AG04449 (cell line): Measurements from ENCODE around the gene PTPRT.

ENCODE experiments used
- CTCF ChIA-PET: fragments of 350-600 bp; formaldehyde crosslinking; extraction: SDS; loops from one replicate; lab custom pipeline; 2021; ENCODE audit warnings: antibody characterized with exemption; lab: Yijun Ruan, JAX
- POLR2A ChIA-PET: fragments of 400-600, 350-600 bp; formaldehyde crosslinking; extraction: SDS; loops from one replicate; lab custom pipeline; 2020; ENCODE audit warnings: antibody characterized with exemption, inconsistent platforms; lab: Yijun Ruan, JAX
- DNase-seq: peaks from one replicate; pipeline ENCODE4 v3.0.0-alpha.2; 2010; ENCODE audit warnings: low read depth, low spot score
- H3K4me3 ChIP-seq: 2 replicates; pipeline ENCODE4 v1.5.1; 2011; ENCODE audit warnings: low read depth, mild to moderate bottlenecking, control low read depth, low read length
- TF ChIP-seq, protein P1 (sequence below): IDR thresholded peaks from one replicate; pipeline ENCODE4 v1.5.1; 2011; ENCODE audit warnings: mild to moderate bottlenecking, moderate library complexity, low read length, control low read depth, inconsistent platforms; ENCODE audit not compliant: insufficient read depth; ENCODE audit errors: missing control alignments

The PTPRT gene

DNA sequence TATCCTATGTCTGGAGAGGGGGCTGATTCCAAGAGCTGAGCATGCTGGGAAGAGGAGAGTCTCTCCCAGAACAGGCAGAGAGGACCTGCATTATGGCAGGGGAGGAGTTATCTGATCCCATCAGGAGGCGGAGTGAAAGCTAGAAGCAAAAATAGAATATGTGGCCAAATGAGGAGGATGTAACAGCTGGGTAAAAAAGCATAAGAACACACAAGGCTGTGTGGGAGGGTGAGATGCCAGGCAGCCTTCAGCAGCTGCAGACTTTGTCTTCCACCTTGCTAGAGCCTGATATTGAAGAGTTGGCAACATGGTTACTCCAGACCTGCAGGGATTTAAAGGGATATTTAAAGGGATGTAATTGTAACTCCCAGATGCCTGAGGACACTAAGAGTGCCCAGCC is 167.1 kb downstream of the PTPRT start:
- POLR2A ChIA-PET, result no interaction called here
- TF ChIP-seq, protein P1, sequence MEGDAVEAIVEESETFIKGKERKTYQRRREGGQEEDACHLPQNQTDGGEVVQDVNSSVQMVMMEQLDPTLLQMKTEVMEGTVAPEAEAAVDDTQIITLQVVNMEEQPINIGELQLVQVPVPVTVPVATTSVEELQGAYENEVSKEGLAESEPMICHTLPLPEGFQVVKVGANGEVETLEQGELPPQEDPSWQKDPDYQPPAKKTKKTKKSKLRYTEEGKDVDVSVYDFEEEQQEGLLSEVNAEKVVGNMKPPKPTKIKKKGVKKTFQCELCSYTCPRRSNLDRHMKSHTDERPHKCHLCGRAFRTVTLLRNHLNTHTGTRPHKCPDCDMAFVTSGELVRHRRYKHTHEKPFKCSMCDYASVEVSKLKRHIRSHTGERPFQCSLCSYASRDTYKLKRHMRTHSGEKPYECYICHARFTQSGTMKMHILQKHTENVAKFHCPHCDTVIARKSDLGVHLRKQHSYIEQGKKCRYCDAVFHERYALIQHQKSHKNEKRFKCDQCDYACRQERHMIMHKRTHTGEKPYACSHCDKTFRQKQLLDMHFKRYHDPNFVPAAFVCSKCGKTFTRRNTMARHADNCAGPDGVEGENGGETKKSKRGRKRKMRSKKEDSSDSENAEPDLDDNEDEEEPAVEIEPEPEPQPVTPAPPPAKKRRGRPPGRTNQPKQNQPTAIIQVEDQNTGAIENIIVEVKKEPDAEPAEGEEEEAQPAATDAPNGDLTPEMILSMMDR, result no peak
- CTCF ChIA-PET, result no interaction called here
- H3K4me3 ChIP-seq, result no peak overlapping the region
- no peak for DNase-seq

DNA sequence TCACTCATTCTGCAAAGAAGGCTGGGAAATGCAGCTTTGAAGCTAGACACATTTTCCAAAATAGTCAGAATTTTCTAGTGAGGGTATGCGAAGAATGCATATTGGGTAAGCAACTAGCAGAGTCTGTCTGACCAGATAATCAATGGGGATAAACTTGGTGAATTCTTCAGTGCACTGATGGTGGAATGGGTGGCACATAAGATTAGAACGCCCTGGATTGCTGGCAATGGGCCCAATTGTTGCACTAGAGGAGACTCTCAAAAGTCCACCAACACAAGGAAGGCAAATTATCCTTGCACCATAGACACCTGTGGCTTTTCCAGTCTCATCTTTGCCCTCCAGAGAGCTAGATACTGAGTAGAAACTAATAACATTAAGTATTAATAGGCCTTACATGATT is 167.6 kb downstream of the PTPRT start:
- TF ChIP-seq, protein P1, result no peak
- POLR2A ChIA-PET, result no interaction called here
- no peak overlapping the region for H3K4me3 ChIP-seq
- CTCF ChIA-PET, result no interaction called here
- no peak for DNase-seq

- H3K4me3 ChIP-seq, result no peak overlapping the region
- no peak for DNase-seq
- TF ChIP-seq, protein P1, result no peak
- POLR2A ChIA-PET, result no interaction called here
- CTCF ChIA-PET, result no interaction called here
Measured at GRCh38 chr20:43017241-43018030, 172.3 kb downstream of the PTPRT start.

DNA sequence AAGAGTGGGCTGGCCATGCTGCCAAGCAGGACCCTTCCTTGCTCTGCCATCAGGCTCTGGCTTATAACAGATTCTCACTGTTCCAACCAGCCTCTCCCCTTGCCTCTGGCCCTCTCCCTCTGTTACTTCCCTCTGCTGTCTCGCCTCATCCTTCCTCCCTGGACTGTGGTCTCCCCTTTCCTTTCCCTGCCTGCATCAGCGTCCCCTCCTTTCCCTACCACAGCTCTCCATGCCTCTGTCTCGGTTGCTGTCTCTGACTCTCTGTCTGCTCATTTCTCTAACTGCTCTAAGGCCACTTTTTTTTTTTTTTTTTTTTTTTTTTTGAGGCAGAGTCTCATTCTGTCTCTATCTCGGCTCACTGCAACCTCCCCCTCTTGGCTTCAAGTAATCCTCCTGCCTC is 173.4 kb downstream of the PTPRT start:
- TF ChIP-seq, protein P1, result no peak
- CTCF ChIA-PET, result no interaction called here
- H3K4me3 ChIP-seq, result no peak overlapping the region
- POLR2A ChIA-PET, result no interaction called here
- DNase-seq, result no peak

DNA sequence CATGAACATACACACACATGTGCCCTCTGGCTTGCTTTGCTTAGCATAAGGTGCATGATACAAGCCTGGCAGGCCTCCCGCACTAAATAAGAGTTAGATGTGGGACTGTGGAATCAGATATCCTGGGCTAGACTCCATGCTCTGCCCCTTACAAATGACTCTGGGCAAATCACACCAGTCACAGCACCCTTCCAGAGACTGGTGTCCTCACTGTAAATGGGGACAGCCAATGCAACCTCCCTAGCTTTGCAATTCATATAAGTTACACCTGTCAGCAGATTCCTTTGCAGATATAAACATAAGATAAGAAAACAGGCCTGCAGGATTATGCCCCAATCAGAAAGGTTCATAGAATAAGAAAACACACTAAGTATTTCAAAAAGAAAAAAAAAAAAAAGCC is 174.1 kb downstream of the PTPRT start:
- TF ChIP-seq, protein P1, result no peak
- DNase-seq, result no peak
- ChIA-PET CTCF (no interaction called here), POLR2A (no interaction called here)
- H3K4me3 ChIP-seq, result no peak overlapping the region

DNA sequence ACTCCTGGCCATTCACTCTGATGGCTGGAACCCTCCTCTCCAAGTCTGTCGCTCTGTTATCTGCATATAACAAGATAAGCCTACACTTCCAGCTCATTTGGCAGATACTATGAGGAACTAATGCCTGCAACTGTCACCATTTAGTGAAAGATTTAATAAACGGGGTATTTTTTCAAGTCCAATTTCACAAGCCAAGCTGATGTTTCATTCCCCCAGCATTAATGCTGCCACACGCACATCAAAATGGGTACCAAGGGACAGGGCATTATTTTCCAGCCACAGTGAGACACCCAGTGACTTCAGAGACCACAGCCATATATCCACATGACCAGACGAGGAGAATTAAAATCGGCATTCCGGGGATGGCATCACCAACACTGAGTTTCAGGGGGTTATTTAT is 175.5 kb downstream of the PTPRT start:
- ChIA-PET POLR2A (no interaction called here), CTCF (no interaction called here)
- no peak overlapping the region for H3K4me3 ChIP-seq
- no peak for DNase-seq
- TF ChIP-seq, protein P1, result no peak
